NCI-H1092 treated with DMSO at 0.1 percent for 48 hours (cell line): Measurements from ENCODE around the gene SLC19A1.

Experiments used
- DNase-seq: peaks from one replicate; lab custom pipeline; 2025; lab: John Stamatoyannopoulos, UW

SLC19A1 gene

DNA sequence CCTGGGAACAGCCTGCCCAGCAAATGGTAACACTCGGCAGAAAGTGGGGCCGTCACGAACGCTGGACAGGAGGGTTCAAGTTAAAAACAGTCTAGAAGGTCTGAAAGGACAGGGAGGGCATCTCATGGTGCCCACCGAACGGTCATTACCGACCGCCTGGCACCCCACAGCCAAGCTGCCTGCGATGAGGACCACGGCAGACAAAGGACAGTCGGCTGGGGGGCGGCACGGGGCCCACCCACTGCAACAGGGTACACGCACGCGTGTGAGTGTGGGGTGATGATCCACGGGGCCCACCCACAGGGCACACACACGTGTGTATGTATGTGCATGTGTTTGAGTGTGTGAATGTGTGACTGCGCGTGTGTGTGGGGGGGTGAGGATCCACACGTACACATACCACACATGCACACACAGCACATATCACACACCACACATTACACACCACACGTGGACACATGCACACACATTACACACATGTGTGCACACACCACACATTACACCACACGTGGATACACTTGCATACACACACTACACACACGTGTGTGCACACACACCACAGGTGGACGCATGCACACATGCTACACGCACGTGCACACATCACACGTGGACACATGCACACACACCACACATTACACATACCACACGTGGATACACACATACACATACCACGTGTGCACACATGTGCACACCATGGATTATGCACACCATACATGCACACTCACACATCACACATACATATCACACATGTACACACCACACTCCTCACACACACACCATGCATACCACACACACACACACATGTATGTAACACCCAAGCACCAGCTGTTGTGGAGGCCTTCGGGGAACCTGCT lies 63.2 kb downstream of the SLC19A1 start:
- DNase-seq, result no peak

GRCh38 chr21:45478115-45478801 lies 64.0 kb downstream of the SLC19A1 start:
- peak; percentile 81 for DNase-seq

DNA sequence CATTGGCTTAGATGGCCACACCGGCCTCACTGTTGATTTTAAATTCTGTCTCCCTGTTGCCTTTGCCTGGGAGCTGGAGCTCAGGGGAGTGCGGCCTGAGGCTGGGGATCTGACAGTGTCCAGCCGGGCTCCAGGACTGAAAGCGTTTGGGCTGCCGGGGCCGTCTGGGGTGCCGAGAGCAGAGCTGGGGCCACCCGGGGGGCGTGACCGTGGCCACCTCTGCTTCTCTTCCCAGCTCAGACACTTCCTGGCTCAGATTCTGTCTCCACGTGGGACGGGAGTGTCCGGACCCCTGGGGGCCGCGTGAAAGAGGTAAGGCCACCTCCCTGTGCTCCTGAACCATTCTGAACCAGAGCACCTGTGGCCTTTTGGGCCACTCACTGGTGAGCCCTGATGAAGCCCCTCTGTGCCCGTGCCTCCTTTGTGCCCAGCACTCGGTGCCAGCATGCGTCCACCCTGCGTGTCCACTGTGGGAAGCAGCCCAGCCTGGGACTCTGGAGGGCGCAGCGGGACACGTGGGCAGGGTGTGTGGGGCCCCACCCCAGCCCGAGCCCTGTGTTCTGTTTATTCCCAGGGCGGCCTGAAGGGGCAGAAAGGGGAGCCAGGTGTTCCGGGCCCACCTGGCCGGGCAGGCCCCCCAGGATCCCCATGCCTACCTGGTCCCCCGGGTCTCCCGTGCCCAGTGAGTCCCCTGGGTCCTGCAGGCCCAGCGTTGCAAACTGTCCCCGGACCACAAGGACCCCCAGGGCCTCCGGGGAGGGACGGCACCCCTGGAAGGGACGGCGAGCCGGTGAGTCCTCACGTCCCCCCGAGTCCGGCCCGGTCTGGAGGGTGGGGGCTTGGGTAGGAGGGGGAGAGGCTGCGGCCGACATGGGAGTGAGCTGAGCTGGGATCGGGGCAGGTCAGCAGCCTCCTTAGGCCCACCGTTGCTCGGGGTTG lies 64.8 kb downstream of the SLC19A1 start:
- DNase-seq, result no peak

DNA sequence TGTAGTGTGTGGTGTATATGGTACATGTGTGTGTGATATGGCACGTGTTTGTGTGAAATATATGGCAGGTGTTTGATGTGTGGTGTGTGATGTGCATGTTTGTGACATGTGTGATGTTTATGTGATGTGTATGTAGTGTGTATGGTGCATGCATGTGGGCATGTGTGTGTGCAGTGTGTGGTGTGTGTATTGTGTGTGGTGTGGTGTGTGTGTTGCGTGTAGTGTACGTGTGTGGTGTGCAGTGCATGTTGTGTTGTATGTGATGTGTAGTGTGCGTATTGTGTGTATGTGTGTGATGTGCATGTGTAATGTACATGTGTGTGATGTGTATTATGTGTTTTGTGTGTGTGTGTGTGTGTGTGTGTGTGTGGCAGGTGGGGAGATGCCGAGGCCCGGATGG lies 65.7 kb downstream of the SLC19A1 start:
- no peak for DNase-seq

GRCh38 chr21:45475797-45476570 lies 66.3 kb downstream of the SLC19A1 start:
- DNase-seq, result no peak

GRCh38 chr21:45475004-45475685 lies 67.1 kb downstream of the SLC19A1 start:
- no peak for DNase-seq

- DNase-seq, result no peak
These were observed 67.8 kb downstream of the SLC19A1 start for GRCh38 chr21:45474323-45474950.

GRCh38 chr21:45473496-45474322 lies 68.5 kb downstream of the SLC19A1 start:
- DNase-seq, result no peak

DNA sequence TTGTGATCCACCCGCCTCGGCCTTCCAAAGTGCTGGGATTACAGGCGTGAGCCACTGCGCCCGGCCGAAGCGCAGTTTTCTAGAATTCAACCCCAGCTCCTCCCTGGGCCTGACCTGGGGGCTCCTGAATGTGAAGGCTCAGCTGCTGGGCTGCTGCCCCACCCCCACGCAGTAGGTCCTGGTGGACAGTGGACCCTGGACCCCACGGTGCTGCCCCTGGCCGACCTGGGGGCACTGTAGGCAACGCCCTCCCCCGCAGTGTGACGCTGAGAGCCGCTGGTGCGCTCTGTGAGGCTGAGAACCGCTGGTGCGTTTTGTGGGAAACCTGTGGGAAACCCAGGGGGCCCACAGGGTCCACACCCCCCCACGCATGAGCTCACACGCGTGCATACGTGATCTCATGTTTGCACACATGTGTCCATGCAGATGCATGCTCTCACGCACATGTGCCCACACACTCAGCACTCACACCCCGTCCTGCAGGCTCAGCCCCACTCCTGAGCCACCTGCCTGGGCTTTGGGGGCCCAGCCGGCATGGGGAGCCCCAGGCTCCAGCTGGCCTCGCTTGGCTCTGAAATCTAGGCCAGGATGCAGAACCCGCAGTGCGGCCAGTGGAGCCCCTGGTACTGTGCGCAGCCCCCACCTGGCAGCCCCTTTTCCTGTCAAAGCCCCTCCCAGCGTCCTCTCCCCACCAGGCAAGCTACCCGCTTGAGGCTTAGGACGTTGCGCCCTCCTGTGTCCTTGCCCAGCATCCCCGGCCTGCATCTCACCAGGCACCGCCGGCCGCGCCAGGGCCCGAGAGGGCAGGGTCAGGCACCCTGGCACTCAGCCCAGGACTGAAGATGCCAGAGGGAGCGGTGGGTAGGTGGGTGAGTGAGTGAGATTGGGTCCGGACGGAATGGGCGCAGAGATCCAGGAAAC lies 69.5 kb downstream of the SLC19A1 start:
- DNase-seq, result peak; percentile 5

- no peak for DNase-seq
These were observed 70.6 kb downstream of the SLC19A1 start for GRCh38 chr21:45471525-45472221.

DNA sequence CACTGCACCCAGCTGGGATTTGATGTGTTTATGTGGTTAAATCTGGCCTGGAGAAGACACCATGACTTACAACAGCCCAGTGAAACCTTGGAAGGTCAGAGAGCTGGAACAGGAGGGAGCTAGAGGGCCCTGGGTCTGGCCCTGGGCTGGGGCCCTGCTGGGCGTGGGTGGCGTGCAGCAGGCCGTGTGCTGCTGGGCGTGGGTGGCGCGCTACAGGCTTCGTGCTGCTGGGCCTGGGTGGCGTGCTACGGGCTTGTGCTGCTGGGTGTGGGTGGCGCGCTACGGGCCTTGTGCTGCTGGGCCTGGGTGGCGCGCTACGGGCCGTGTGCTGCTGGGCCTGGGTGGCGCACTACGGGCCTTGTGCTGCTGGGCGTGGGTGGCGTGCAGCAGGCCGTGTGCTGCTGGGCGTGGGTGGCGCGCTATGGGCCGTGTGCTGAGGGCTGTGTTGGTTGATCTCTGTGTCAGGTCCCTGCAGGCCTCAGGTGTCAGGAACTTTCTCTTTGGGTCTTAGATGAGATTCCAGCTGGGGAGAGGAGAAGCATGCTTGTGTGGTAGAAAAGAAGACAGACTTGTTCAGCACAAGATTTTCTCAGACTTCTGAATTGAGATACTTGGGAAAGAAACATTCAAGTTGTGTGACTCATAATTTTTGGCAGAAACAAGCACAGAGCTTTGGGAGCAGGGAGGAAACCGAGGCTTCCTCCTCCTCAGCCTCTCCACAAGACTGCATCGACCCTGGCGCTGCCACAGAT lies 71.3 kb downstream of the SLC19A1 start:
- DNase-seq, result no peak

- no peak for DNase-seq
These were observed 72.1 kb downstream of the SLC19A1 start for GRCh38 chr21:45470087-45470515.

GRCh38 chr21:45469273-45470086 lies 72.8 kb downstream of the SLC19A1 start:
- DNase-seq, result no peak

- no peak for DNase-seq
These were observed 73.3 kb downstream of the SLC19A1 start for GRCh38 chr21:45468971-45469272.

DNA sequence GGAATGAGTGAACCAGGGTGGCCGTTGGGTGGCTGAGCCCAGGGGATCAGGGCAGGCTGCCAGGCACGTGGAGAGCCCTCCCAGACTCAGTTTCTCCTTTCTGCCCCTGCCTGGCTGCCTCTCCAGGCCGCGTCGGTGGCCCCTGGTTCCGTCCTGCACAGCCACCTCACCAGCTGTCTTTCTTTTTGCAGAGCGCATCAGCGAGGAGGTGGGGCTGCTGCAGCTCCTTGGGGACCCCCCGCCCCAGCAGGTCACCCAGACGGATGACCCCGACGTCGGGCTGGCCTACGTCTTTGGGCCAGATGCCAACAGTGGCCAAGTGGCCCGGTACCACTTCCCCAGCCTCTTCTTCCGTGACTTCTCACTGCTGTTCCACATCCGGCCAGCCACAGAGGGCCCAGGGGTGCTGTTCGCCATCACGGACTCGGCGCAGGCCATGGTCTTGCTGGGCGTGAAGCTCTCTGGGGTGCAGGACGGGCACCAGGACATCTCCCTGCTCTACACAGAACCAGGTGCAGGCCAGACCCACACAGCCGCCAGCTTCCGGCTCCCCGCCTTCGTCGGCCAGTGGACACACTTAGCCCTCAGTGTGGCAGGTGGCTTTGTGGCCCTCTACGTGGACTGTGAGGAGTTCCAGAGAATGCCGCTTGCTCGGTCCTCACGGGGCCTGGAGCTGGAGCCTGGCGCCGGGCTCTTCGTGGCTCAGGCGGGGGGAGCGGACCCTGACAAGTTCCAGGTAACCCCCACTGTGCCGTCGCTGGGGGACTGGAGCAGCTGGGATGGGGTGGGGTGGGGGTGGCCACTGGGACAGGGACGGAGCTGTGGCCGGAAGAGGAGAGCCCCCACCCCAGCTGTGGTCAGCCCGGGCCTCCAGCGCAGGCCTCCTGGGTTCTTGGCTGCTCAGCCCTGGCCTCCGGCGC lies 73.9 kb downstream of the SLC19A1 start:
- no peak for DNase-seq
